Upper lobe of left lung (tissue), 4 donors: Measurements from ENCODE around the gene PEX26.

ENCODE experiments used
- CTCF ChIP-seq, 6 experiments: fragments of 450-650 bp in 4 of 6; fragments of 200-600 bp in 2 of 6; sonication (generic) in 2 of 6; IDR thresholded peaks; one replicate each; pipeline ENCODE4 v1.5.1; 2016 to 2019; ENCODE audit warnings: antibody characterized with exemption in 6 of 6
- POLR2A ChIP-seq, 4 donors: fragments of 450-650 bp; IDR thresholded peaks; one replicate each; pipeline ENCODE4 v1.5.1; 2016 to 2017; ENCODE audit warnings: antibody characterized with exemption in 4 of 4, mild to moderate bottlenecking in 2 of 4
- POLR2AphosphoS5 ChIP-seq, 2 donors: sonication (generic); formaldehyde crosslinking; IDR thresholded peaks; one replicate each; pipeline ENCODE4 v1.5.1; 2017; ENCODE audit warnings: antibody characterized with exemption in 2 of 2

GRCh38 chr22:18042685-18043084 is 35.1 kb upstream of the PEX26 start:
- no peak for TF ChIP-seq CTCF (IDR thresholded peaks at IDR 0.05)
- no peak for TF ChIP-seq POLR2A (IDR thresholded peaks at IDR 0.05)
- peak in 1 of 2 donors; percentile 50 for TF ChIP-seq POLR2AphosphoS5 (IDR thresholded peaks at IDR 0.05)
